ENCODE data around the gene PTPRE. TPM values are rescaled to one million over a fixed set of nuclear protein-coding genes. Genes with fewer than 3 reads are reported as not detected.

PTPRE gene
- polyA plus RNA-seq, 12 donors = 3.9 to 17.8 (median 7.2) TPM; not detected in 1

DNA sequence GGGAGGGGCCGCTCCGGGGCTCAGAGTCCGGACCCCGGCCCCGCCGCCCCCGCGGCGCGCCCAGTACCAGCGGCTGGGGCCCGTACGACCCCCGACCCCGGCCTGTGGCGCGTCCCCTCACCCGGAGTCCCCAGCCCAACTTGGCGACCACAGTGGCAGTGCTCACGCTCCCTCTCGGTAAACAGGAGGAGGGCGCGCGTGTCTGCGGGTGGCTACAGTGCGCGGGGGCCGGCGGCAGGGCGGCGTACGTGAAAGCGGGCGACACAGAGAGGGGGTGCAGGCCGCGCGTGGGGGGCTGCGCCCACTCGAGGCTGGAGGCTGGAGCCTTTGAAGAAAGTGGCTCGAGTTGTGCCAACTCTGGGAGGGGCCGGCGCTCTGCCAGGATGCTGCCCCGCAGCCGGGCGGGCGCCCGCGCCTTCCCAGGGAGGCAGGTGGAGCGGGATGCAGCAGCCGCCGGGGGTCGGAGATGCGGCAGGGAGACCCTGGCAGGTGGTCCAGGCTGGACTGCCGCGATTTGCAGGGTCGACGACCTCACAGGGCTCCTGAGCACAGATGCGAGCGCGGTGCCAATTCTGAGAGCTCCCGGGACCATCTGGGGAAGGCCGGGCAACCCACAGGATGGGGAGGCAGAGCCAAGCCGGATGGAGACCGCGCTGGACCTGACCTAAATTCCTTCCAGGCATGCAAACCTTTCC lies 655 bp downstream of the PTPRE start:
- no peak for DNase-seq

GRCh38 chr10:127908106-127908958 lies 1.4 kb downstream of the PTPRE start:
- no peak for DNase-seq

GRCh38 chr10:127908959-127909267 lies 2.0 kb downstream of the PTPRE start:
- no peak for DNase-seq

- no peak for DNase-seq
These were observed 3.0 kb downstream of the PTPRE start for GRCh38 chr10:127909716-127910463.

- DNase-seq = no peak
These were observed 3.5 kb downstream of the PTPRE start for GRCh38 chr10:127910464-127910770.

- DNase-seq = no peak
These were observed 4.4 kb downstream of the PTPRE start for GRCh38 chr10:127911218-127911866.

DNA sequence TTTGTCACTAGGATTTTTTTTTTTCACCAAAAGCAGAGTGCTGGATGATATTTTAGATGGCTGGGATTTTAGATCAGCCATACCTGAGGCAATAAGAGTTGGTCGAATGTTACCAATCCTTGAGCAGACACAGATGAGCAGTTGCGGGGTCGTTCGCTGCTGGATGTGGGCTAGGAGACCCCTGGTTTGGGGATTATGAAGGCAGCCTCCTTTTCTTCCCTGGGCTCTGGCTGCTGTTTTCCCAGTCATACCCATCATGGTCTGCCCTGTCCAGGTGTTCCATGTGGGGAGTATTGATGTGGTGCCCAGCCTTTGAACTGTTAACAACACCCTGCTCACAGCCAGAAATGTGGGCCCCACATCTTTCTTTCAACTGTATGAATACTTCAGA lies 5.0 kb downstream of the PTPRE start:
- no peak for DNase-seq

DNA sequence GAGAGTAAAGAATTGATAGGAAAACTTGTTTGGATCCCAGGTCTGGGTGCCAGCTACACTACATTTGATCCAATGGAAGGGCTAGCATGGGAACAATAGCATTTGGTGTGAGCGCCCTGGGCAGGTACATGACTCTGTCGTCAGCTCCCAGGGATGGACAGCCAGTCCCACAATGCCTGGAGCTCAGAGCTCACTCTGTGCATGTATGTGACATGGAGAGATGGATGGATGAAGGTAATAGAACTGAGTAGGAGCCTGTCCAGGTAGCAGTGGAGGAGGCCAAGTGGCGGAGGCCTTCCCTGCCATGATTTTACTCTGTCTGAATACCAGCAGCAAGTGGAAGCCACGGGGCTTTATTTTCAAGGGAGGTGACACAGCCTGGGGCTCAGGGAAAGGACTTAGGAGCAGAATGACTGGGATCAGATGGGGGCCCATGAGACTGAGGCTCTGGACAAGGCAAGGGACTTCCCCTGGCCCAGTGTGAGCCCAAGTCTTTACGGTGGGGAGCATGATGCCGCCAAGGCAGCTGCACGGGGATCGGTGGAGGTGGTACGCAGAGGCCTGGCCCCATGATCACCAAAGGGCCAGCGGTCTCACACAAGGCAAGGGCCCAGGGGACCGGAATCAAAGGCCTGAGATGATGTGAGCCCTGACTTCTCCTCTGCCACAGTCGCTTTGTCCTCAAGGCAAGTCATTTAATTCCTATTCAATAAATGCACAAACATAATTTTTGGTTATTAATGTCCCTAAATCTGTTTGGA lies 5.9 kb downstream of the PTPRE start:
- DNase-seq = no peak

GRCh38 chr10:127913368-127913759 lies 6.5 kb downstream of the PTPRE start:
- DNase-seq = no peak

- DNase-seq = no peak
These were observed 8.4 kb downstream of the PTPRE start for GRCh38 chr10:127915324-127915723.

- no peak for DNase-seq
These were observed 9.9 kb downstream of the PTPRE start for GRCh38 chr10:127916826-127917225.

DNA sequence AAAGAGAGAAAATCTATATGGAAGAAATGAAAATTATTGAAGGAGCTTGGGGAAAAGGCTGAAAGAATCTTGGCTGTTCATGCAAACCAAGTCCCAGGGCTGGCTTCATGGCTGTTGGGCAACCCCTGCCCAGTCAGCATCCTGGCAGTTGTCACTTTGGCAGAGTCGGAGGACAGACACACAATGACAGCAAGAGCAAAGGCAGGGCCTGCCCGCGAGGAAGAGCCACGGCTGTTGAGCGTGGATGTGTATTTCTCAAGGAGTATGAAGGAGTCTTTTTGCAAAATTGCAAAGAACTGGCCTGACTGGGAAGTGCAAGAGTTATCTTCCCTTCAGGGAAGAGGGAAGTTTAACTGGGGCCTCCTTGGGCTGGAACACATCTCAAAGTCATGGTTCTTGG lies 11.7 kb downstream of the PTPRE start:
- no peak for DNase-seq

DNA sequence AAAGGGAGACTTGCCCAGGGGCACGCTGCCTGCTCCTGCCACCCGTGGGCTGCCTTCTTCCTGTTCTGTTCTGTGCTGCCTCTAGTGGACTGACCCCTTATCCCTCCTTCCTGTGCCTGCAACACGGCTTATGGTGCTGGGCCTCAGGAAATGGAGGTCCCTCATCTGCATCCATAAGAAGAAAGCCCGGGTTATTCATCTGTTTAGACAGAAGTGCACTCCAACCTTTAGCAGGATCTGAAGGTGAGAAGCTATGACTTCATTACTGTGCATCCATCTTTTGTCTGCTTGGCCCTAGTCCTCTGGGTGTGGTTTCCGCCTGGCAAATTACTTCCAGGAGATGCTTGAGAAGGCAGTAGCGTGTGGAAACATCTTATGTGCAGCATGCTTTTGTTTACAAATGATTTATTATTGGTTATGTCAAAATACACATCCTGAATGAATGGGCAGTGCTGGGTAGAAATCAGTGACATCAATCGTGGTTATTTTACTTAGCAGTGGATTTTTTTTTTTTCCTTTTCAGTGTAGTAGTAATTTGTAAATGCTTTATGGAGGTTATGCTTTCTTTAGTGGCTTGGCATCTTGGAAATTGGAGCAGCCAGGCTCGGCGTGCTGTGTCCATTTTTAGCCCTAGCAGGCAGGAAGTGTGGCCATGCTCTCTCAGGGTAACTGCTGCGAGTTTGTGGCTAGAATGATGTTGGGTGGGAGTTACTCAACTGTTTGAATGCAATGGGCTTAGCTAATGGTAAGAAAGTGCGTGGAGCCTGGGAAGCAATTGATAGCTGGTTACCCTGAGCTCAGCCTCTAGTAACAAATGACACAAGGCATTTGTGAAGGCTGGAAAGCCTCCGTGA lies 12.7 kb downstream of the PTPRE start:
- DNase-seq = no peak

DNA sequence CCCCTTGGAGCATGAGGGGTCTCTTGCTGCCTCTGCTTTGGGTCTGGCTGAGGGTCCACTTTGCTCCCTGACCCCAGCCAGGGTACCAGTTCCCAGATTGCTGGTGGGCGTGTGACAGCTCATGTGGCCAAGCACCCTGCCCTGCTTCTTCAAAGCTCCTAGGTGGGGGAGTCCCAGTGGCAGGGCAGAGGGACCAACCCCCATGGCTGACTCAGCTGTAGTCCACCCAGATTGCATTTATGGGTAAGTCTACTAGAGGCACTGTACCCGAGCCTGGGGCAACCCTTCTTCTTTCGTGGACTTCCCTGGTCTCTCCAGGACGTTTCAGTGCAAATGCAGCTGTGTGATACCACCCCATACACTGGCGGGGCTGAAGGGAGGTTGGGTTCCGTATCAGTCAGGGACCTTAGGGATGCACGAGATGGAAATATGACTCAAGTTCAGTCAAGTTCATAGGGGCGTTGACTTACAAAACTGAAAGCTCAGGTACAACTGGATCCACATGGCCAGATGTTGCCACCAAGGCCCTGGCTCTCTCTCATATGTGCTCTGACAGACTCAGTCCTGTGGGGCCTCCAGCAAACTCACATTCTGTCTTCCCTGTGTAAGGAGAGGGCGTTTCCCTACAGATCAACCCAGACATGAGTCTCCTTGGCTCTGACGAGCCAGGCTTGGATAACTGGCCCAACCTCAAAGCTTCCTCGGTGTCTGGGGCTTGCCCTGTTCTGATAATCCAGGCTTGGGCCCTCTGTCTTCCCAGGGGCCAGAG lies 13.6 kb downstream of the PTPRE start:
- no peak for DNase-seq

DNA sequence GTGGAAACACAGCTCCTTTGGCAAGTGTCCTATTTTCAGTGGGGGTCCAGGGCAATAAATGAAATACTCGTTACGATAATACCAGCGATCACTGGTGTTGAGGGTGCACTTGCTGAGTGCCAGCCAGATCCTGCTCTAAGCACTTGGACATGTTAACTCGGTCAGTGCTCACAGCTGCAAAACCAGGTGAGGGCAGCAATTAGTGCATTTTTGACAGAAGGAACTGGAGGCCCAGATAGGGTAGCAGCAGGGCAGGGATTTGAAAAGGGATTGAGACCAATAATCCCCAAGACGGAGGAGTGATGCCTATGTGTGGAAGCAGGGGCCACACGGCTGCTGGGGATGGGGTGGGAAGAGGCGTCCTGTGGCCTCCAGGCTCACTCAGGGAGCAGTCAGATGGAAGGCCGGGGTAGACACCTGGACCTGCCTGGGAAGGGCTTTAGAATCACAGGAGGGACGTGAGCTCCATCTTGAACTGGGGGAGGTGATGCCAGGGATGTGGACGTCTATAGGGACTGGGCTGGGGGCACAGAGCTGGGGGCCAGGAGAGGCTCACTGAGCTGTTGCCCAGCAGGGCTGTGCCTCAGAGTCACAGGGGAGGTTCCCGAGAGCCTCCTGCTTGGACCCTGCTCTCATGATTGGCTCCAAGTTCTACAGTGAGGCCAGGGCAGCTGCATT lies 14.3 kb downstream of the PTPRE start:
- DNase-seq = no peak

- DNase-seq = no peak
These were observed 14.8 kb downstream of the PTPRE start for GRCh38 chr10:127921753-127922145.

GRCh38 chr10:127922206-127922605 lies 15.3 kb downstream of the PTPRE start:
- DNase-seq = no peak

GRCh38 chr10:127922675-127923366 lies 15.9 kb downstream of the PTPRE start:
- no peak for DNase-seq

GRCh38 chr10:127923646-127924045 lies 16.7 kb downstream of the PTPRE start:
- no peak for DNase-seq

All from muscle of arm (tissue), 12 donors.